WI38 (cell line): ENCODE data around the gene THRB.

ENCODE experiments used
- H3K4me3 ChIP-seq: 2 replicates; pipeline ENCODE4 v1.5.1; 2011; ENCODE audit warnings: low read depth, mild to moderate bottlenecking, control low read depth, low read length
- TF ChIP-seq, protein P1 (sequence below): IDR thresholded peaks from 2 replicates; pipeline ENCODE4 v1.5.1; 2012; ENCODE audit warnings: low read depth, mild to moderate bottlenecking, control low read depth, low read length

THRB gene

GRCh38 chr3:24191801-24192403 is 302.7 kb downstream of the THRB start:
- H3K4me3 ChIP-seq, result no peak overlapping the region
- TF ChIP-seq, protein P1, sequence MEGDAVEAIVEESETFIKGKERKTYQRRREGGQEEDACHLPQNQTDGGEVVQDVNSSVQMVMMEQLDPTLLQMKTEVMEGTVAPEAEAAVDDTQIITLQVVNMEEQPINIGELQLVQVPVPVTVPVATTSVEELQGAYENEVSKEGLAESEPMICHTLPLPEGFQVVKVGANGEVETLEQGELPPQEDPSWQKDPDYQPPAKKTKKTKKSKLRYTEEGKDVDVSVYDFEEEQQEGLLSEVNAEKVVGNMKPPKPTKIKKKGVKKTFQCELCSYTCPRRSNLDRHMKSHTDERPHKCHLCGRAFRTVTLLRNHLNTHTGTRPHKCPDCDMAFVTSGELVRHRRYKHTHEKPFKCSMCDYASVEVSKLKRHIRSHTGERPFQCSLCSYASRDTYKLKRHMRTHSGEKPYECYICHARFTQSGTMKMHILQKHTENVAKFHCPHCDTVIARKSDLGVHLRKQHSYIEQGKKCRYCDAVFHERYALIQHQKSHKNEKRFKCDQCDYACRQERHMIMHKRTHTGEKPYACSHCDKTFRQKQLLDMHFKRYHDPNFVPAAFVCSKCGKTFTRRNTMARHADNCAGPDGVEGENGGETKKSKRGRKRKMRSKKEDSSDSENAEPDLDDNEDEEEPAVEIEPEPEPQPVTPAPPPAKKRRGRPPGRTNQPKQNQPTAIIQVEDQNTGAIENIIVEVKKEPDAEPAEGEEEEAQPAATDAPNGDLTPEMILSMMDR, result no peak

DNA sequence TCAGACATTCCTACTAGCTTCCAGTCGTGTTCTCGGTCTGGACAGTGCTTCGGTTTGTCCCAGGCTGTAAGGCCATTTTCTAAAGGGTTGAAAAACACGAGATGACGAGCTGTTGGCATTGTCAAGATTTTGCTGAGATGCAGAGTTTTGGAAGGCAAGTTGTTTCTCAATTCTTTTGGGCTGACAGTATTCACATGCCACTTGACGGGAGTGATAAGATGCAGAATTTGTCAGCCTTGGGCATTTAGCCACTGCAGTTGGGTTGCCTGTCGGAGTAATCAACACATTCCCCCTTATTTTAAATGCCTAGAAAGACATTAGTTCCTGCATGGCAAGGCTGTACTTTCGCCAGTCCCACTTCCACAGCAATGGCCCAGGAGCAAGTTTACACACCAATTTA is 304.4 kb downstream of the THRB start:
- no peak overlapping the region for H3K4me3 ChIP-seq
- TF ChIP-seq, protein P1, result no peak

GRCh38 chr3:24185738-24186384 is 308.8 kb downstream of the THRB start:
- TF ChIP-seq, protein P1, result peak; percentile 58
- H3K4me3 ChIP-seq, result no peak overlapping the region

DNA sequence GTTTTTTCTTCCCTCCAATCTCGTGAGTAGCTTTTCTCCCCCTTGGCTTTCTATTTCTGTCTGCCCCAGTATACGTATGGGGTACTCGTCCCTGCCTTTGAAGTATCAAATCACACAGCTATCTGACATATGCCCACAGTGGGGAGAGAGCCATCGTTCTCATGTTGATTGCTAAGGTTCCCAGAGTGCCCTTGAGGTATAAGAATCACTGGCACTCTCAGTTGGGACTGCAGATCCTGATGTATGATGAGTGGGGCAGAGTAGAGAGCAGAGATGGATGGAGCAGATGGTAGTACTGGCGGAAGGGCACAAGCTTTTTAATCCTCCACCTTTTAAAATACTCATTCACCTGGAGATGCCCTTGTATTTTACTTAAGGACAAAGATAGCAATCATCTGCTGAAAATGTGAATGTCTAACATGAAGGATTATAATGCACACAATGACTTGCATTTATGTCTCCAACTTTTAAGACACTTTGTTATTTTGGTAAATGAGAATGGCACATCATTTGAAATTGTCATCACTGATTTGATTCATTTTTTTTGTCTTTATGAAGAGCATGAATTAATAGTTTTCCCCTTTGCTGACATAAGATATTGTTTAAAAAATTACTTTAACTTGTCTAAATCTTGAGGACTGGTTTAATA is 310.0 kb downstream of the THRB start:
- no peak overlapping the region for H3K4me3 ChIP-seq
- TF ChIP-seq, protein P1, result no peak

GRCh38 chr3:24182756-24183155 is 311.9 kb downstream of the THRB start:
- H3K4me3 ChIP-seq, result no peak overlapping the region

GRCh38 chr3:24181256-24181655 is 313.4 kb downstream of the THRB start:
- no peak overlapping the region for H3K4me3 ChIP-seq
- TF ChIP-seq, protein P1, result no peak

More at GRCh38 chr3:24182756-24183155, 311.9 kb downstream of the THRB start:
- TF ChIP-seq, protein P1, result no peak

DNA sequence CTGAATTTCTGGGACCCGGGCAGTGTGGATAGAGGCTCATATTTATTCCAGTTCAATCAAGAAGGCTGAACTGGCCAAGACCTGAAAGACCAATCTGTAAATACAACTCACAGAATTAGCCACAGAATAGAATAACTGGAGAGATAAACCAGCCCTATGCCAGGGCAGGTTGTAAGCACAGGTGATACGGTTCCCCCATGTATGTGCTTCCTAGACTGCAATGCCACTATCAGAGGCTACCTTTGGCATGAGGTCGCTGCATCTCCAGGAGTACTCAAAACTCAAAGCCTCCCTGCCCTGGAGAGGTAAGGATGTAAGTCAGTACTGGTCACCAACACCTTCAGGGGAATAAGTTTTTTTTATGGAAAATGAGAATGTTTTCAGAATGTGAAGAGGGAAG is 314.0 kb downstream of the THRB start:
- H3K4me3 ChIP-seq, result no peak overlapping the region
- TF ChIP-seq, protein P1, result no peak
